ENCODE data around the gene DAG1.
"Not testable (repeated sequence)": the region's sequence is repeated elsewhere in the genome, so short reads cannot be mapped to it uniquely, and the experiment has no call there.

Gene DAG1

DNA sequence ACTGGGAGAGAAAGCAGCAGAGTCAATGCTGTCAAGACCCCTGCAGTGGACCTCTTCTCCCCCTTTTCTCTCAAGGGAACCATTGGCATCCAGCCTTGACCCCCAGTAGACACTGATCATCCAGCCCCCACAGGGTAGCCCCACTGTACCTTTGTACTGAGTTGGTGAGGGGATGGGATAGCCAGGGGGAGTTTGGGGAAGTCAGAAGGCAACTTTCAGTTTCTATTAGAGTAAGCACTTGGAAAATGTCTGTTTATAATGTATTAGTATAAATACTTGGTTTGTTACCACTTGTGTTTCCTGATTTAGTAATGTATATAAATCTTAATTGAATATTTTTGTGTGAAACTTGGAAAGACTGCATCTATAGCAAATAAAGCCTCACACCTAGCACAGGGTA is 25.0 kb downstream of the DAG1 start:
- ATAC-seq (ENCODE audit: low read depth) = no peak
- no peaks in the 10 kb centered on the region for H3K27me3 ChIP-seq (ENCODE audit: insufficient read depth, poor library complexity, severe bottlenecking)
- H3K4me1 ChIP-seq (ENCODE audit: insufficient read depth, poor library complexity, severe bottlenecking) = peaks cover 1% of the 10 kb centered on the region
- H3K4me3 ChIP-seq (ENCODE audit: severe bottlenecking) = no peak overlapping the region
- H3K36me3 ChIP-seq (ENCODE audit: low read depth) = peaks cover 4% of the 10 kb centered on the region
- H3K9me3 ChIP-seq (ENCODE audit: severe bottlenecking) = no peaks in the 10 kb centered on the region
- no peak overlapping the region for H3K27ac ChIP-seq (ENCODE audit: poor library complexity, severe bottlenecking)
- TF ChIP-seq, protein P1, sequence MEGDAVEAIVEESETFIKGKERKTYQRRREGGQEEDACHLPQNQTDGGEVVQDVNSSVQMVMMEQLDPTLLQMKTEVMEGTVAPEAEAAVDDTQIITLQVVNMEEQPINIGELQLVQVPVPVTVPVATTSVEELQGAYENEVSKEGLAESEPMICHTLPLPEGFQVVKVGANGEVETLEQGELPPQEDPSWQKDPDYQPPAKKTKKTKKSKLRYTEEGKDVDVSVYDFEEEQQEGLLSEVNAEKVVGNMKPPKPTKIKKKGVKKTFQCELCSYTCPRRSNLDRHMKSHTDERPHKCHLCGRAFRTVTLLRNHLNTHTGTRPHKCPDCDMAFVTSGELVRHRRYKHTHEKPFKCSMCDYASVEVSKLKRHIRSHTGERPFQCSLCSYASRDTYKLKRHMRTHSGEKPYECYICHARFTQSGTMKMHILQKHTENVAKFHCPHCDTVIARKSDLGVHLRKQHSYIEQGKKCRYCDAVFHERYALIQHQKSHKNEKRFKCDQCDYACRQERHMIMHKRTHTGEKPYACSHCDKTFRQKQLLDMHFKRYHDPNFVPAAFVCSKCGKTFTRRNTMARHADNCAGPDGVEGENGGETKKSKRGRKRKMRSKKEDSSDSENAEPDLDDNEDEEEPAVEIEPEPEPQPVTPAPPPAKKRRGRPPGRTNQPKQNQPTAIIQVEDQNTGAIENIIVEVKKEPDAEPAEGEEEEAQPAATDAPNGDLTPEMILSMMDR (IDR thresholded peaks at IDR 0.05; ENCODE audit: poor library complexity, severe bottlenecking) = no peak
- DNase-seq (ENCODE audit: low spot score) = no peak

DNA sequence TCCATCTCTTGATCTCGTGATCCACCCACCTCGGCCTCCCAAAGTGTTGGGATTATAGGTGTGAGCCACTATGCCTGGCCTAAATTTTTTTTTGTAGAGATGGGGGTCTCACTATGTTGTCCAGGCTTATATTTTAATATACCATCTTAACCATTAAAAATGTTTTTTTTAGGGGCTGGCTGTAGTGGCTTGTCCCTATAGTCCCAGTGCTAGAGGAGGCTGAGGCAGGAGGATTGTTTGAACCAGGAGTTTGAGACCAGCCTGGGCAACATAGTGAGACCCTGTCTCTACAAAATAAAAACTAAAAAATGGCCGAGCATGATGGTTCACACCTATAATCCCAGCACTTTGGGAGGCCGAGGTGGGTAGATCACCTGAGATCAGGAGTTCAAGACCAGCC is 26.8 kb downstream of the DAG1 start:
- not testable (repeated sequence) for ATAC-seq (ENCODE audit: low read depth); H3K9me3 ChIP-seq (ENCODE audit: severe bottlenecking); H3K27ac ChIP-seq (ENCODE audit: poor library complexity, severe bottlenecking); H3K27me3 ChIP-seq (ENCODE audit: insufficient read depth, poor library complexity, severe bottlenecking); H3K36me3 ChIP-seq (ENCODE audit: low read depth); DNase-seq (ENCODE audit: low spot score); H3K4me3 ChIP-seq (ENCODE audit: severe bottlenecking)
- H3K4me1 ChIP-seq (ENCODE audit: insufficient read depth, poor library complexity, severe bottlenecking) = peaks cover 15% of the 10 kb centered on the region

DNA sequence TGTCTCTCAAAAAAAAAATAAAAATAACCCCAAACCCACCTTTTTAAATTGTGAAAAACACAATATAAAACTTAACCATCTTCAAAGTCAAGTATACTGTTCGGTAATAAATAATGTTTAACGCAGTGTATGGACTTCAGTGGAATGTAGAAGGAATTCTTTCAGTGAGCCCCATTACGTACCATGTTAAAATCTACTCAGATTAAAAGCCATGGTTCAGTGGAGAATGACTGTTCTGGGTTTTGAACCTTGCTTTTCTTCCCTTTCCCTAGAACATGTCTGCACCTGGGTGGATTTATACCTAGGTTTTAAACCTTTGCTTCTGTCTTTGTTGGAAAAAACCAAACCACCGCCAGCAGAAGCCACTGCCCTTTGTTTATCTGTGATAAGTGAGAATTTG is 27.5 kb downstream of the DAG1 start:
- Histone ChIP-seq H3K9me3 (ENCODE audit: severe bottlenecking) (no peaks in the 10 kb centered on the region), H3K4me3 (ENCODE audit: severe bottlenecking) (no peak overlapping the region), H3K36me3 (ENCODE audit: low read depth) (peaks cover 4% of the 10 kb centered on the region), H3K27ac (ENCODE audit: poor library complexity, severe bottlenecking) (no peak overlapping the region), H3K27me3 (ENCODE audit: insufficient read depth, poor library complexity, severe bottlenecking) (no peaks in the 10 kb centered on the region), H3K4me1 (ENCODE audit: insufficient read depth, poor library complexity, severe bottlenecking) (peaks cover 15% of the 10 kb centered on the region)
- TF ChIP-seq, protein P1 (IDR thresholded peaks at IDR 0.05; ENCODE audit: poor library complexity, severe bottlenecking) = no peak
- no peak for ATAC-seq (ENCODE audit: low read depth)
- no peak for DNase-seq (ENCODE audit: low spot score)

DNA sequence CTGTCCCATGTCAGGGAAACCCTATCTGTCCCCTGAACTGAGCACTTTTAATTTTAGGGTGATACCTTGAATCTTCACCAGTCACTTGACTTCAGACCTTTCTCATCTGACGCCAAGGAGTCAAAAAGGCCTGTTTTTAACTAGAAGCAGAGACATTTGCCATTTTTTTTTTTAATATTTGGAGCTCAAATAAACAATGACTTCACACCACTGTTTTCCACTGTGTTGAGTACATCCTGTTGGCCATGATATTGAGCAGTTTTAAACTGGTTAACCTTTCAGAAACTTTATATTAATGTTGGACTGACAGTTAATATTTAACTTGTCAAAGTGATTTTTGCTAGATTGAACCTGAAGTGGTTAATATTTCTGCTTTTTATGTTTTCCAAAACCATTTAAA is 28.2 kb downstream of the DAG1 start:
- Histone ChIP-seq H3K27ac (ENCODE audit: poor library complexity, severe bottlenecking) (no peak overlapping the region), H3K27me3 (ENCODE audit: insufficient read depth, poor library complexity, severe bottlenecking) (no peaks in the 10 kb centered on the region), H3K9me3 (ENCODE audit: severe bottlenecking) (no peaks in the 10 kb centered on the region), H3K4me3 (ENCODE audit: severe bottlenecking) (no peak overlapping the region), H3K4me1 (ENCODE audit: insufficient read depth, poor library complexity, severe bottlenecking) (peaks cover 19% of the 10 kb centered on the region), H3K36me3 (ENCODE audit: low read depth) (peaks cover 4% of the 10 kb centered on the region; the same call in 1 of the 2 replicates)
- TF ChIP-seq, protein P1 (IDR thresholded peaks at IDR 0.05; ENCODE audit: poor library complexity, severe bottlenecking) = no peak
- no peak for ATAC-seq (ENCODE audit: low read depth)
- DNase-seq (ENCODE audit: low spot score) = no peak

DNA sequence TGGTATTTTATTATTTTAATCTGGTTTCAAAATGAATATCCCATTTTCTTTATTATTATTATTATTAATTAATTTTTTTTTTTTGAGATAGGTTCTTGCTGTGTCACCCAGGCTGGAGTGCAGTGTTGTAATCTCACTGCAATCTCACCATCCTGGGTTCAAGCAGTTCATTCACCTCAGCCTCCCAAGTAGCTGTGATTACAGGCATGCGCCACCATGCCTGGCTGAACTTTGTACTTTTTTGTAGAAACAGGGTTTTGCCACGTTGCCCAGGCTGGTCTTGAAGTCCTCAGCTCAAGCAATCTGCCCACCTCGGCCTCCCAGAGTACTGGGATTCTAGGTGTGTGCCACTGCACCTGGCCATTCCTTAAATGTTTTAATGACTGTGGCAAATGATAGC is 28.6 kb downstream of the DAG1 start:
- Histone ChIP-seq H3K27ac (ENCODE audit: poor library complexity, severe bottlenecking) (no peak overlapping the region), H3K36me3 (ENCODE audit: low read depth) (0 out of 2 replicates have a peak, but pooled peaks cover 3% of the 10 kb centered on the region), H3K27me3 (ENCODE audit: insufficient read depth, poor library complexity, severe bottlenecking) (no peaks in the 10 kb centered on the region), H3K4me3 (ENCODE audit: severe bottlenecking) (no peak overlapping the region), H3K9me3 (ENCODE audit: severe bottlenecking) (no peaks in the 10 kb centered on the region), H3K4me1 (ENCODE audit: insufficient read depth, poor library complexity, severe bottlenecking) (peaks cover 19% of the 10 kb centered on the region)
- TF ChIP-seq, protein P1 (IDR thresholded peaks at IDR 0.05; ENCODE audit: poor library complexity, severe bottlenecking) = no peak
- DNase-seq (ENCODE audit: low spot score) (no peak), ATAC-seq (ENCODE audit: low read depth) (no peak)
